ENCODE measurements around the gene GSTT2.
A peak's percentile ranks its signal among the peaks of the same experiment; 100 is the strongest.
"Not testable (repeated sequence)": the region's sequence is repeated elsewhere in the genome, so short reads cannot be mapped to it uniquely, and the experiment has no call there.

The GSTT2 gene

DNA sequence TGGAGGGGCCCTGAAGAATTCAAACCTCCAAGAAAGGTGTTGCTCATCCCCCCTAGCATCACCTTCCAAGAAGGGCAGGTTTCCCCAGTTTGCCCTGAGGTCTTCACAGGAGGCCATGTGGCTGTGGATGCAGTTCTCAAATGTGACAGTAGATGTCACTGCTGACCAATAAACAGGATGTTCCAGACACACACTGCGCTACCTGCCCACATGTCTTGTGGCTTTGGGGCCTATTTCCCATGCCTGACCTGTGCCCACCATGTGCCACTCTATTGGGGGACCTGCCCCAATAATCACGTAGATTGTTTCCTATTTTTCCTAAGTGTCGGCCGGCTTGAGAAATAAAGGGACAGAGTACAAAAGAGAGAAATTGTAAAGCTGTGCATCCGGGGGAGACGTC is 4.5 kb downstream of the GSTT2 start:
- H3K9ac ChIP-seq (ENCODE audit: low read length): no peak overlapping the region
- H3K4me3 ChIP-seq (ENCODE audit: low read length): no peak overlapping the region
- no peaks in the 10 kb centered on the region for H3K4me1 ChIP-seq (ENCODE audit: control insufficient read depth, insufficient read depth, low read length)

DNA sequence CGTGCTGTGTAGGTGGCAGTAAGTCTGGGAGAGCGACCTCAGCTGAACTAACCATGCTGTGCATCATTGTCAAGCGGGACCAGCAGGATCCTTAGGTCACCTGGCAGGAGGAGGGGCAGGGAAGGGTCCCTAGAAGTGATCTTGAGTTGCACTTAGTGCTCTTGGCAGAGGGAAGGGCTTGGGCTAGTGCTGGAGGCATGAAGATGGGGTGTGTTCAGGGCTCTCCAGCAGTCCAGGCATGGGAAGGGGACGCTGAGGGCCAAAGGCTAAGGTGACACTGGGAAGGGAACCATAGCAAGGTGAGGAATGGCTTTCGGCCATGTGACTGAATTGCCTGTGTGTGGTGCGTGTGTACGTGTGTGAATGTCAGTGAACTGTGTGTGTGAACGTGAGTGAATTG is 6.2 kb downstream of the GSTT2 start:
- H3K4me3 ChIP-seq (ENCODE audit: low read length); H3K36me3 ChIP-seq (ENCODE audit: control insufficient read depth, insufficient read depth, low read length); H3K27ac ChIP-seq (ENCODE audit: low read depth, low read length); H3K9ac ChIP-seq (ENCODE audit: low read length); H3K4me1 ChIP-seq (ENCODE audit: control insufficient read depth, insufficient read depth, low read length); H3K27me3 ChIP-seq (ENCODE audit: control insufficient read depth, insufficient read depth, low read length): not testable (repeated sequence)

More for the DNA sequence above, 4.5 kb downstream of the GSTT2 start:
- H3K27ac ChIP-seq (ENCODE audit: low read depth, low read length): no peak overlapping the region
- H3K36me3 ChIP-seq (ENCODE audit: control insufficient read depth, insufficient read depth, low read length): no peaks in the 10 kb centered on the region
- no peaks in the 10 kb centered on the region for H3K27me3 ChIP-seq (ENCODE audit: control insufficient read depth, insufficient read depth, low read length)

DNA sequence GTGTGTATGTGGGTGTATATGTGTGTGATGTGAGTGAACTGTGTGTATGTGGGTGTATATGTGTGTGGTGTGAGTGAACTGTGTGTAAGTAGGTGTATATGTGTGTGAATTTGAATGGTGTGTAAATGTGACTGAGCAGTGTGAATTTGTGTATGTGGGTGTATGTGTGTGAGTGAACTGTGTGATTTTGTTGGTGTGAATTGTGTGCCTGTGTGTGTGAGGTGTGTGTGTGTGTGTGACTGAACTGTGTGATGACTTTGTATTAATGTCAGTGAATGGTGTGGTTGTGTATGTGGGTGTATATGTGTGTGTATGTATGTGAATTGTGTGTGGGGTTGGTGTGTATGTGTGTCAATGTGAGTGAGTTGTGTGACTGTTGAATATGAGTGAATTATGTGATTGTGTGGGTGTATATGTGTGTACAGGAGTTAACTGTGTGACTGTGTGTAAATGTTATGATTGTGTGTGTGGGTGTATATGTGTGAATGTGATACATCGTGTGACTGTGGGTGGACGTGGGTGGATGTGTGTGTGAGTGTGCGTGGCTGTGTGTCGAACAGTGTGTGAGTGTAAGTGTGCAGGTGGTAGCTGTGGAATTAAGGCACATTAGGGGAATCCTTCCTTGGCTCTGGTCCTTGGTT is 6.7 kb downstream of the GSTT2 start:
- not testable (repeated sequence) for H3K27me3 ChIP-seq (ENCODE audit: control insufficient read depth, insufficient read depth, low read length); H3K9ac ChIP-seq (ENCODE audit: low read length); H3K27ac ChIP-seq (ENCODE audit: low read depth, low read length); H3K4me1 ChIP-seq (ENCODE audit: control insufficient read depth, insufficient read depth, low read length); H3K36me3 ChIP-seq (ENCODE audit: control insufficient read depth, insufficient read depth, low read length); H3K4me3 ChIP-seq (ENCODE audit: low read length)

DNA sequence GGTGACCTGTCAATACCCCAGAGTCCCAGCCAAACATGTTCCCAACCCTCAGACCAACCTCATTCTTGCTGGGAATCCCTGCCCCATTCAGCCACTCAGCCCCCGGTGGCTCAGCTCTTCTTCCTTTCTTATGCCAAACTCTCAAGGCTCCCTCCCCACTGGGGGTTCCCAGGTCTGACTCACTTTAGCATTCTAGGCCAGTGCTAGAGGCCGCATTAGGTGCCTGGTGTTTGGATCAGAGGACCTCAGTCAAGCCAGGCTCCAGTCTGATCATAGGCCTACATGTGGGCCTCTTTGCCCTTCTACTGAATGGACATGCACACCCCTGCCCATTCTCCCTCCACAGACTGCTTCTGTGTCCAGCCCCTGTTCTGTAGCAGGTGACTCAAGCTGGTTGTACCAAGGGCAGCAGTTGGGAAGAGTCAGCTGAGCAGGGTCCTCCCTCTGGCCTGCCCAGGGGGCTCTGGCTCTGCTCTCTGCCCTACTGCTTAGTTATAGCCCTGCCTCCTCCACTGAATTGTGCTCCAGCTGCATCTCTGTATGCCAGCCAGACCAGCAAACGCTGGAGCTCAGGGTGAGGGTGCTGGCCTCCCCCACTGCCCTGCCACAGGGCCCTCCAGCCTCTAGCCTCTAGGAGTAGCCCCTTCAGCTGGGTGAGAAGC is 9.8 kb downstream of the GSTT2 start:
- not testable (repeated sequence) for H3K9ac ChIP-seq (ENCODE audit: low read length); H3K27ac ChIP-seq (ENCODE audit: low read depth, low read length); H3K36me3 ChIP-seq (ENCODE audit: control insufficient read depth, insufficient read depth, low read length); H3K4me3 ChIP-seq (ENCODE audit: low read length); H3K27me3 ChIP-seq (ENCODE audit: control insufficient read depth, insufficient read depth, low read length); H3K4me1 ChIP-seq (ENCODE audit: control insufficient read depth, insufficient read depth, low read length)

DNA sequence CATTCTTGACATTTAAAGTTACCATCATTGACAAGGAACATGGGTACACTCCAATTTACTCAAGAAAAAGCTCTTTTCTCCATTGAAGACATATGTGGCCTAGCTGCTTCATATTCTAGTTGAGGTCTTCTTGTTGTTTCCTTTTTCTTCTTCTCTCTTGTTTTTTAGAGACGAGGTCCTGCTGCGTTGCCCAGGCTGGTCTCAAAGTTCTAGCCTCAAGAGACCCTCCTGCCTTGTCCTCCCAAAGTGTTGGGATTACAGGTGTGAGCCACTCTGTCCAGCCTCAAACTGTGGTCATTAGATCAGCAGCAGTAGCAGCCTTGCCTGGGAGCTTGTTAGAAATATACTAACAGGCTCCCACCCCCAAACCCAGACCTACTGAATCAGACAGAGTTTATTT is 13.1 kb downstream of the GSTT2 start:
- H3K4me3 ChIP-seq (ENCODE audit: low read length); H3K36me3 ChIP-seq (ENCODE audit: control insufficient read depth, insufficient read depth, low read length); H3K9ac ChIP-seq (ENCODE audit: low read length); H3K27ac ChIP-seq (ENCODE audit: low read depth, low read length); H3K4me1 ChIP-seq (ENCODE audit: control insufficient read depth, insufficient read depth, low read length); H3K27me3 ChIP-seq (ENCODE audit: control insufficient read depth, insufficient read depth, low read length): not testable (repeated sequence)

DNA sequence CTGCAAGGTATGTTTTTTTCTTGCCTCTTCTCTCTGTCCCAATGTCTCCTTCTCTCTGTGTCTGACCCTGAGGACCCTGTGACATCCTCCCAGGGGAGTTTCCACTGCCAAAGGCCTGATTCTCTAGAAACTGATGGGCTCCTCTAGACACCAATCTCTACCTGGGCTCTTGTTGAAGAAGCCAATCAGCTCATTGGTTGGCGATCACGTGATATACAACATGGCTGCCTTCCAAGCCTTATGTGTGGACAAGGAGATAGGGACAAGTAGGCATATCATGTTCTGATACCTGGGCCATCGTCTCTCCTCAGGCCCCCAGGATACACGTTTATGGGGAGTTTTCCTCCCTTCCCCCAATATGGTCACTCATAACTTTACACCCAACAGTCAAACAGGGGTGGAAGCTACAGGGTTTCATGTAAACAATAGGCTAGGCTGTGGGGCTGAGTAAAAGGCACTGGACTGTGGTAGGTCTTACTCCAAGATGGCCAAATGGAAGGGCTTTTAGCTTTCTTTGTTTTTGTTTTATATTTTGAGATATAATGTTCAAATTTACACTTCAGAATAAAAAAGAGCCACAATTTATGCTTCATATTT is 13.7 kb downstream of the GSTT2 start:
- H3K4me3 ChIP-seq (ENCODE audit: low read length); H3K27ac ChIP-seq (ENCODE audit: low read depth, low read length); H3K4me1 ChIP-seq (ENCODE audit: control insufficient read depth, insufficient read depth, low read length); H3K9ac ChIP-seq (ENCODE audit: low read length); H3K36me3 ChIP-seq (ENCODE audit: control insufficient read depth, insufficient read depth, low read length); H3K27me3 ChIP-seq (ENCODE audit: control insufficient read depth, insufficient read depth, low read length): not testable (repeated sequence)

DNA sequence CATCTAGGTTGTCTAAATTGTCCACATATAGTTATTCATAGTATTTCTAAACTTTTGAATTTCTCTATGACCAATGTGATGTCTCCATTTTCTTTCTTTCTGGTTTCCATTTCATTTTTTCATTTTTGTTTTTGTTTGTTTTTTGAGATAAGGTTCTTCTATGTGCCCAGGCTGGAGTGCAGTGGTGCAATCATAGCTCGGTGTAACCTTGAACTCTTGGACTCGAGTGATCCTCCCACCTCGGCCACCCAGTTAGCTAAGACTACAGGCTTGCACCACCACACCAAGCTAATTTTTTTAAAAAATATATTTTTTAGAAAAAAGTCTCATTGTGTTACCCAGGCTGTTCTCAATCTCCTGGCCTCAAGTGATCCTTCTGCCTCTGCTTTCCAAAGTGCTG is 17.2 kb downstream of the GSTT2 start:
- no peaks in the 10 kb centered on the region for H3K27me3 ChIP-seq (ENCODE audit: control insufficient read depth, insufficient read depth, low read length)
- no peak overlapping the region for H3K4me3 ChIP-seq (ENCODE audit: low read length)
- no peaks in the 10 kb centered on the region for H3K36me3 ChIP-seq (ENCODE audit: control insufficient read depth, insufficient read depth, low read length)
- no peaks in the 10 kb centered on the region for H3K4me1 ChIP-seq (ENCODE audit: control insufficient read depth, insufficient read depth, low read length)
- no peak overlapping the region for H3K27ac ChIP-seq (ENCODE audit: low read depth, low read length)
- no peak overlapping the region for H3K9ac ChIP-seq (ENCODE audit: low read length)

DNA sequence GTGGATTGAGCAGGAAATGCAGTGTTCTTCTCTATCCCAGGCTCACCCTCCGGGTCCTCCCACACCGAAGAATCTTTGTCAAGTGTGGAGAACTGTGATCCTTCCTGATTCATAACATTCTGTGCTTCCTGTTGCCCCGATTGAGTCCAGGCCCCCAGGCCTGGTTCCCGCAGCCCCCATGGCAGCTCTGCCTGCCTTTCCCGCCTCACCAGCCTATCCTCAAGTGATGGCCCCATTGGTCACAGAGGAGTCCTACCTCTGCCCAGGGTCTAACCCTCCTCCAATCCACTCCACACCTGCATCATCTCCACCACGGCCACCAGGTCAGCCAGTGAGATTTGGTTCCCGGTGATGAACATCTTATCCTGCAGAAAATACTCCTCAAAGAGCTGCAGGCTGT is 19.8 kb downstream of the GSTT2 start:
- not testable (repeated sequence) for H3K4me1 ChIP-seq (ENCODE audit: control insufficient read depth, insufficient read depth, low read length); H3K27ac ChIP-seq (ENCODE audit: low read depth, low read length); H3K27me3 ChIP-seq (ENCODE audit: control insufficient read depth, insufficient read depth, low read length); H3K4me3 ChIP-seq (ENCODE audit: low read length); H3K9ac ChIP-seq (ENCODE audit: low read length); H3K36me3 ChIP-seq (ENCODE audit: control insufficient read depth, insufficient read depth, low read length)

DNA sequence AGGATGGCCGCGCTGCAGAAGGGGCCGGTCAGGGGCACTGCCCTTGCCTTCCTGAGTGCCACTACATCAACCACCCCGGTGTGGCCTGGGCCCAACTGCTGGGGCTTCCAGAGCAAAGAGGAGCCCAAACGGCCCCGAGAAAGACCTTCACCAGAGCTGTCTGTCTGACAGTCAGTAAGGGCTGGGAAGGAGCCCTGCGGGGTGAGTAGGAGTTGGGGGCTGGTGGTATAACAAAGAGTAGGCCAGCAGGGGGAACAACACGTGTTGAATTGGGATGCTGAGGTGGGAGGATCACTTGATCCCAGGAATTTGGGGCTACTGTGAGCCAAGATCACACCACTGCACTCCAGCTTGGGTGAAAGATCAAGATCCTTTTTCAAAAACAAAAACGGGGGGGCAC is 21.4 kb downstream of the GSTT2 start:
- H3K4me1 ChIP-seq (ENCODE audit: control insufficient read depth, insufficient read depth, low read length): peaks cover 4% of the 10 kb centered on the region
- H3K9ac ChIP-seq (ENCODE audit: low read length): no peak overlapping the region

DNA sequence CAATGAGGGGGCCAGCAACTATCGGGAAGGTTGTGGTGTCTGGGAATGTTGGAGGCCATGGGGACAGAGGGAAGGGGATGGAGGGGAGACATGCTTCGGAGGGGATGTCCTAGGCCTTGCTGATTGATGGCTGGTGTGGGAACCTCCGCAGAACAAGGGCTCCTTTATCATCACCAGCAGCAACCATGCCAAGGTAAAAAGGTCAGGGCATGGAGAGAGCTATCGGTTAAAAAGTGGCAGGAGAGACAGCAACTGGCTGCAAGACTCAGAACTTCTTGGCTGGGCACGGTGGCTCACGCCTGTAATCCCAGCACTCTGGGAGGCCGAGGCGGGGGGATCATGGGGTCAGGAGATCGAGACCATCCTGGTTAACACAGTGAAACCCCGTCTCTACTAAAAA is 22.3 kb downstream of the GSTT2 start:
- Histone ChIP-seq H3K27me3 (ENCODE audit: control insufficient read depth, insufficient read depth, low read length) (no peaks in the 10 kb centered on the region), H3K36me3 (ENCODE audit: control insufficient read depth, insufficient read depth, low read length) (no peaks in the 10 kb centered on the region), H3K4me3 (ENCODE audit: low read length) (no peak overlapping the region), H3K9ac (ENCODE audit: low read length) (no peak overlapping the region), H3K4me1 (ENCODE audit: control insufficient read depth, insufficient read depth, low read length) (peaks cover 4% of the 10 kb centered on the region), H3K27ac (ENCODE audit: low read depth, low read length) (no peak overlapping the region)

More for the DNA sequence above, 21.4 kb downstream of the GSTT2 start:
- Histone ChIP-seq H3K27me3 (ENCODE audit: control insufficient read depth, insufficient read depth, low read length) (no peaks in the 10 kb centered on the region), H3K27ac (ENCODE audit: low read depth, low read length) (no peak overlapping the region), H3K4me3 (ENCODE audit: low read length) (no peak overlapping the region), H3K36me3 (ENCODE audit: control insufficient read depth, insufficient read depth, low read length) (no peaks in the 10 kb centered on the region)

DNA sequence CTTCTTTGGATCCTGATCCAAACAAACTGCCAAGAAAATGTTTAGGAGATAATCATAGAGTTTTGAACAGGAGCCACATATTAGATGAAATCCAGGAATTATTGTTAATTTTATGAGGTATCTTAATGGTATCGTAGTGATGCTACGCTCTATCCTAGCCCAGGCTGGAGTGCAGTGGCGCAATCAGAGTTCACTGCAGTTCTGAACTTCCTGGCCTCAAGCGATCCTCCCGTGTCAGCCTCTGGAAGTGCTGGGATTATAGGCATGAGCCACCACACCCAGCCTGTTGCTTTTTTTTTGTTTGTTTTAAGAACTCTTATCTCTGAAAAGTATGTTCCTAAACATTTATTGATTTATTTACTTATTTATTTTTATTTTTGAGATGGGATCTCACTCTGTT is 22.9 kb downstream of the GSTT2 start:
- Histone ChIP-seq H3K4me1 (ENCODE audit: control insufficient read depth, insufficient read depth, low read length) (peaks cover 4% of the 10 kb centered on the region), H3K27ac (ENCODE audit: low read depth, low read length) (no peak overlapping the region), H3K9ac (ENCODE audit: low read length) (no peak overlapping the region), H3K4me3 (ENCODE audit: low read length) (no peak overlapping the region), H3K27me3 (ENCODE audit: control insufficient read depth, insufficient read depth, low read length) (no peaks in the 10 kb centered on the region), H3K36me3 (ENCODE audit: control insufficient read depth, insufficient read depth, low read length) (no peaks in the 10 kb centered on the region)

DNA sequence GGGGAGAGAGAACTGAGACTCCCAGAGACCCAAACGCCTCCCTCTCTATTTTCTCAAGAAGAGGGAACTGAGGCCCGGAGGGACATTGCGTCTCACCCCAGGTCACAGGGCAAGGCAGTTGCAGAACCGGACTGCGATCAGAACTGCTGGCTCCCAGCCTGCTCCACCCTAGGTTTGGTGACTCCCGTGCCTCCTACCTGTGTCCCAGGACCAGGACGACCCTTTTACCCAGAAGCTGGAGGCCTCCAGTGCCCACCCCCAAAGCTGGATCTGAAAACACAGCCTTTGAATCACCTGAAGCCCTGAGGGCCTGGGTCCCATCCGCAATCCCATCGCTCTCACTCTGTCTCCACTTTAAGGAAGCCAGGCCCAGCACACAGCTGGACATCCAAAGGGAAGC is 24.0 kb downstream of the GSTT2 start:
- H3K4me3 ChIP-seq (ENCODE audit: low read length): no peak overlapping the region
- no peaks in the 10 kb centered on the region for H3K36me3 ChIP-seq (ENCODE audit: control insufficient read depth, insufficient read depth, low read length)
- no peak overlapping the region for H3K27ac ChIP-seq (ENCODE audit: low read depth, low read length)
- peaks cover 4% of the 10 kb centered on the region for H3K4me1 ChIP-seq (ENCODE audit: control insufficient read depth, insufficient read depth, low read length)
- H3K9ac ChIP-seq (ENCODE audit: low read length): no peak overlapping the region
- no peaks in the 10 kb centered on the region for H3K27me3 ChIP-seq (ENCODE audit: control insufficient read depth, insufficient read depth, low read length)

DNA sequence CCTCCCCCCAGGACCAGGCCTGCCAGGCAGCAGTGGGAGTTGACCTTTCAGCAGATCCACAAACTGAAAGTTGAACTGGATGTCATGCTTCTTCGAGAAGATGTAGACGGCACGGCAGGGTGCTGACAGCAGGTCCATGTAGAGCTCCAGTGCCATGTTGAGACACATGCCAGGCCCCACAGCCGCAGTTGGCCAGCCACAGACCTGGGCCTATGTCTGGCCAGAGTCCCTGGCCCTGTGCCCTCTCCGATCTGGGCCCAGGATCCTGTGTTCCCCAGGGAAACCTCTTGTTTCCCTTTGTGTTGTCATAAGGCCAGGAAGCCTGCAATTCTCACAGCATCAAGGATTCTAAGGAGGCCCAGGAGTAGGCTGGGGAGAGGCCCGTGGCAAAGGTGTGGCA is 25.3 kb downstream of the GSTT2 start, which contains the start of gene GSTT4:
GSTT4 (minus strand) TSS at position 253 of the 400 bp plus-strand sequence; CDS start at position 156, 97 bp downstream.
- Histone ChIP-seq H3K9ac (ENCODE audit: low read length) (no peak within 1 kb of the TSS), H3K27me3 (ENCODE audit: control insufficient read depth, insufficient read depth, low read length) (no peaks in the 10 kb centered on the region), H3K27ac (ENCODE audit: low read depth, low read length) (peak within 1 kb of the TSS; percentile 65), H3K36me3 (ENCODE audit: control insufficient read depth, insufficient read depth, low read length) (no peaks in the 10 kb centered on the region), H3K4me3 (ENCODE audit: low read length) (no peak within 1 kb of the TSS), H3K4me1 (ENCODE audit: control insufficient read depth, insufficient read depth, low read length) (peaks cover 4% of the 10 kb centered on the region)

Data from rectal smooth muscle tissue (tissue), 1 donor.